ENCODE measurements around the gene HYLS1. TPM values are rescaled to one million over a fixed set of nuclear protein-coding genes. Genes with fewer than 3 reads are reported as not detected.

HYLS1 gene, protein sequence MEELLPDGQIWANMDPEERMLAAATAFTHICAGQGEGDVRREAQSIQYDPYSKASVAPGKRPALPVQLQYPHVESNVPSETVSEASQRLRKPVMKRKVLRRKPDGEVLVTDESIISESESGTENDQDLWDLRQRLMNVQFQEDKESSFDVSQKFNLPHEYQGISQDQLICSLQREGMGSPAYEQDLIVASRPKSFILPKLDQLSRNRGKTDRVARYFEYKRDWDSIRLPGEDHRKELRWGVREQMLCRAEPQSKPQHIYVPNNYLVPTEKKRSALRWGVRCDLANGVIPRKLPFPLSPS
- 2.0 and 2.5 TPM in 2 replicates for total RNA-seq (2022)
- percentile 52 among the genes with signal in this experiment for Bru-seq, nascent RNA
- BruChase-seq, experiment 1, labeled RNA remaining after a 2-hour chase = percentile 37 among the genes with signal in this experiment
- percentile 32 among the genes with signal in this experiment for BruChase-seq, experiment 2, labeled RNA remaining after a 6-hour chase
- long read RNA-seq, partial matches to known transcripts = 0 of 11 reads
- long read RNA-seq, other reads (novel, unspliced or antisense) = 7 of 11 reads

- peak within 1 kb of the TSS; percentile 52 for H3K4me3 ChIP-seq (ENCODE audit: low read depth, low read length)
- Mint-ChIP-seq H3K9me3 (ENCODE audit: unreplicated experiment) (no peaks in the 10 kb centered on the region), H3K4me3 (ENCODE audit: unreplicated experiment) (peak within 1 kb of the TSS; percentile 69), H3K4me1 (ENCODE audit: low read depth, unreplicated experiment) (peaks cover 12% of the 10 kb centered on the region), H3K36me3 (ENCODE audit: insufficient read depth, unreplicated experiment) (no peaks in the 10 kb centered on the region), H3K27me3 (ENCODE audit: insufficient read depth, unreplicated experiment) (no peaks in the 10 kb centered on the region), H3K27ac (ENCODE audit: unreplicated experiment) (no peak within 1 kb of the TSS)
- no TSS peak for BruUV-seq (replicated peaks)
- no peaks in the 10 kb centered on the region for H3K36me3 ChIP-seq (ENCODE audit: control insufficient read depth, insufficient read depth, low read length)
- peak; percentile 81 to 82 for DNase-seq
- no peaks in the 10 kb centered on the region for H3K9me3 ChIP-seq
- TF ChIP-seq, protein P1, sequence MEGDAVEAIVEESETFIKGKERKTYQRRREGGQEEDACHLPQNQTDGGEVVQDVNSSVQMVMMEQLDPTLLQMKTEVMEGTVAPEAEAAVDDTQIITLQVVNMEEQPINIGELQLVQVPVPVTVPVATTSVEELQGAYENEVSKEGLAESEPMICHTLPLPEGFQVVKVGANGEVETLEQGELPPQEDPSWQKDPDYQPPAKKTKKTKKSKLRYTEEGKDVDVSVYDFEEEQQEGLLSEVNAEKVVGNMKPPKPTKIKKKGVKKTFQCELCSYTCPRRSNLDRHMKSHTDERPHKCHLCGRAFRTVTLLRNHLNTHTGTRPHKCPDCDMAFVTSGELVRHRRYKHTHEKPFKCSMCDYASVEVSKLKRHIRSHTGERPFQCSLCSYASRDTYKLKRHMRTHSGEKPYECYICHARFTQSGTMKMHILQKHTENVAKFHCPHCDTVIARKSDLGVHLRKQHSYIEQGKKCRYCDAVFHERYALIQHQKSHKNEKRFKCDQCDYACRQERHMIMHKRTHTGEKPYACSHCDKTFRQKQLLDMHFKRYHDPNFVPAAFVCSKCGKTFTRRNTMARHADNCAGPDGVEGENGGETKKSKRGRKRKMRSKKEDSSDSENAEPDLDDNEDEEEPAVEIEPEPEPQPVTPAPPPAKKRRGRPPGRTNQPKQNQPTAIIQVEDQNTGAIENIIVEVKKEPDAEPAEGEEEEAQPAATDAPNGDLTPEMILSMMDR (IDR thresholded peaks at IDR 0.05; ENCODE audit: insufficient read depth in 1 of 2, low read depth in 1 of 2, low read length in 1 of 2, severe bottlenecking in 1 of 2, unreplicated experiment in 1 of 2) = no peak
- H3K27me3 ChIP-seq (replicated peaks; ENCODE audit: control insufficient read depth, insufficient read depth, low read length) = no peaks in the 10 kb centered on the region
- ChIA-PET CTCF (interaction anchor here (0.6 to 1.4 kb wide), 5 partner anchors 15 to 306 kb away, joined by 3 to 6 read pairs (median 3); partner anchors contain the start of gene PUS3), POLR2A (interaction anchor here (0.5 to 1.4 kb wide), 4 partner anchors 15 to 934 kb away, joined by 3 to 6 read pairs (median 4); partner anchors contain the start of genes CCDC15, PUS3 and TMEM218)
- no peaks in the 10 kb centered on the region for H3K4me1 ChIP-seq
- intact Hi-C loops (cut with micrococcal nuclease; ENCODE audit: unreplicated experiment) = no loop called here
Measured at GRCh38 chr11:125887373-125888324, at the start of gene HYLS1. Gene HYLS1 (plus strand): TSS chr11:125887668. CDS start chr11:125899369, 11,701 bp downstream.

GRCh38 chr11:125842321-125842948, 45.0 kb upstream of the HYLS1 start:
- CTCF ChIA-PET = interaction anchor here (0.7 kb wide), 1 partner anchor 188 kb away, joined by 4 read pairs; no protein-coding TSS in a partner anchor

More at GRCh38 chr11:125842321-125842948, 45.0 kb upstream of the HYLS1 start:
- Mint-ChIP-seq H3K36me3 (ENCODE audit: insufficient read depth, unreplicated experiment) (no peaks in the 10 kb centered on the region), H3K9me3 (ENCODE audit: unreplicated experiment) (peaks cover 23% of the 10 kb centered on the region), H3K27me3 (ENCODE audit: insufficient read depth, unreplicated experiment) (peaks cover 18% of the 10 kb centered on the region), H3K27ac (ENCODE audit: unreplicated experiment) (no peak overlapping the region), H3K4me1 (ENCODE audit: low read depth, unreplicated experiment) (no peaks in the 10 kb centered on the region), H3K4me3 (ENCODE audit: unreplicated experiment) (no peak overlapping the region)
- no peak overlapping the region for H3K4me3 ChIP-seq (ENCODE audit: low read depth, low read length)
- no peaks in the 10 kb centered on the region for H3K27me3 ChIP-seq (replicated peaks; ENCODE audit: control insufficient read depth, insufficient read depth, low read length)
- H3K4me1 ChIP-seq = no peaks in the 10 kb centered on the region
- TF ChIP-seq, protein P1 (IDR thresholded peaks at IDR 0.05; ENCODE audit: insufficient read depth in 1 of 2, low read depth in 1 of 2, low read length in 1 of 2, severe bottlenecking in 1 of 2, unreplicated experiment in 1 of 2) = no peak
- no peaks in the 10 kb centered on the region for H3K36me3 ChIP-seq (ENCODE audit: control insufficient read depth, insufficient read depth, low read length)
- POLR2A ChIA-PET = no interaction called here
- no TSS peak for BruUV-seq (replicated peaks)
- H3K9me3 ChIP-seq = peaks cover 12% of the 10 kb centered on the region
- DNase-seq = no peak
- intact Hi-C loops (cut with micrococcal nuclease; ENCODE audit: unreplicated experiment) = no loop called here
